Adrenal gland (tissue), 5 donors: Measurements from ENCODE around the gene RPH3AL.

Source experiments
- CTCF ChIP-seq, 6 experiments: fragments of 450-650 bp in 4 of 6; fragments of 200-600 bp in 2 of 6; sonication (generic) in 1 of 6; IDR thresholded peaks; 1 replicate in 5 of 6; 2 replicates in 1 of 6; pipeline versions ENCODE4 v1.5.1 to v1.8.0; 2016 to 2021; ENCODE audit warnings: antibody characterized with exemption in 6 of 6, mild to moderate bottlenecking in 2 of 6, moderate library complexity in 1 of 6
- POLR2A ChIP-seq, 2 donors: fragments of 450-650 bp; IDR thresholded peaks; one replicate each; pipeline ENCODE4 v1.6.1; 2017; ENCODE audit warnings: antibody characterized with exemption in 2 of 2, mild to moderate bottlenecking in 2 of 2, moderate library complexity in 1 of 2
- donor health status: DM: no; HTN: no; CAD: no.

- TF ChIP-seq CTCF (IDR thresholded peaks at IDR 0.05): no peak
- TF ChIP-seq POLR2A (IDR thresholded peaks at IDR 0.05): no peak
These were observed 74.4 kb downstream of the RPH3AL start for GRCh38 chr17:278055-278675.
